BJ (cell line): ENCODE results near the gene RNU6-7. TPM values are rescaled to one million over a fixed set of nuclear protein-coding genes. Genes with fewer than 3 reads are reported as not detected.

Experiments
- CTCF ChIA-PET: fragments of 350-600 bp; formaldehyde crosslinking; extraction: SDS; loops from one replicate; lab custom pipeline; 2021; ENCODE audit warnings: antibody characterized with exemption, inconsistent platforms; lab: Yijun Ruan, JAX
- POLR2A ChIA-PET: fragments of 300-600 bp; sonication (Branson Sonifier 250); formaldehyde crosslinking; extraction: SDS; loops from one replicate; lab custom pipeline; 2021; ENCODE audit warnings: antibody characterized with exemption; lab: Charles Lee
- DNase-seq: peaks from one replicate; pipeline ENCODE4 v3.0.0-alpha.2; 2011; ENCODE audit warnings: low read depth
- H3K27me3 ChIP-seq: 2 replicates; pipeline ENCODE4 v1.6.0; 2011; ENCODE audit warnings: low read length; ENCODE audit not compliant: control insufficient read depth, insufficient read depth
- H3K36me3 ChIP-seq: 2 replicates; pipeline ENCODE4 v1.5.1; 2011; ENCODE audit warnings: low read length; ENCODE audit not compliant: control insufficient read depth, insufficient read depth
- H3K4me3 ChIP-seq: 2 replicates; pipeline ENCODE4 v1.5.1; 2011; ENCODE audit warnings: low read depth, mild to moderate bottlenecking, control low read depth, low read length
- CTCF ChIP-seq: IDR thresholded peaks from 2 replicates; pipeline ENCODE4 v1.5.1; 2011; ENCODE audit warnings: low read depth, mild to moderate bottlenecking, control low read depth, inconsistent platforms, low read length, moderate library complexity; ENCODE audit not compliant: insufficient read depth
- polyA plus RNA-seq: library from polyadenylated mRNA; depleted of rRNA; stranded (reverse); fragments of >200 nt; gene quantifications from 2 replicates; pipeline ENCODE4 v1.2.3, GENCODE V29; 2011

Gene RNU6-7
- polyA plus RNA-seq, 1 experiment = not detected

- DNase-seq = no peak
- ChIA-PET POLR2A (no interaction called here), CTCF (no interaction called here)
- Histone ChIP-seq H3K36me3 (no peaks in the 10 kb centered on the region), H3K4me3 (no peak overlapping the region), H3K27me3 (peaks cover 3% of the 10 kb centered on the region)
- no peak for TF ChIP-seq CTCF
Observed at GRCh38 chr14:32190673-32191072, 11.2 kb upstream of the RNU6-7 start.

GRCh38 chr14:32192712-32193373 lies 9.0 kb upstream of the RNU6-7 start:
- H3K36me3 ChIP-seq = no peaks in the 10 kb centered on the region
- DNase-seq = no peak
- no peak overlapping the region for H3K4me3 ChIP-seq
- peaks cover 3% of the 10 kb centered on the region for H3K27me3 ChIP-seq
- TF ChIP-seq CTCF = no peak
- POLR2A ChIA-PET = no interaction called here
- CTCF ChIA-PET = interaction anchor here (1.0 kb wide), 1 partner anchor 9 kb away, joined by 3 read pairs; no protein-coding TSS in a partner anchor

GRCh38 chr14:32193532-32193931 lies 8.3 kb upstream of the RNU6-7 start:
- H3K27me3 ChIP-seq = peaks cover 3% of the 10 kb centered on the region
- H3K36me3 ChIP-seq = no peaks in the 10 kb centered on the region
- H3K4me3 ChIP-seq = no peak overlapping the region
- no peak for TF ChIP-seq CTCF
- DNase-seq = no peak
- ChIA-PET POLR2A (no interaction called here), CTCF (no interaction called here)

GRCh38 chr14:32195636-32196035 lies 6.2 kb upstream of the RNU6-7 start:
- Histone ChIP-seq H3K27me3 (peaks cover 3% of the 10 kb centered on the region), H3K36me3 (no peaks in the 10 kb centered on the region), H3K4me3 (no peak overlapping the region)
- no peak for TF ChIP-seq CTCF
- ChIA-PET CTCF (no interaction called here), POLR2A (no interaction called here)
- DNase-seq = no peak

GRCh38 chr14:32197919-32198318 lies 3.9 kb upstream of the RNU6-7 start:
- H3K27me3 ChIP-seq = no peaks in the 10 kb centered on the region
- CTCF ChIA-PET = no interaction called here
- POLR2A ChIA-PET = no interaction called here
- no peak overlapping the region for H3K4me3 ChIP-seq
- no peak for TF ChIP-seq CTCF
- H3K36me3 ChIP-seq = no peaks in the 10 kb centered on the region
- DNase-seq = no peak
